ENCODE measurements around the gene SCOC.

DNA sequence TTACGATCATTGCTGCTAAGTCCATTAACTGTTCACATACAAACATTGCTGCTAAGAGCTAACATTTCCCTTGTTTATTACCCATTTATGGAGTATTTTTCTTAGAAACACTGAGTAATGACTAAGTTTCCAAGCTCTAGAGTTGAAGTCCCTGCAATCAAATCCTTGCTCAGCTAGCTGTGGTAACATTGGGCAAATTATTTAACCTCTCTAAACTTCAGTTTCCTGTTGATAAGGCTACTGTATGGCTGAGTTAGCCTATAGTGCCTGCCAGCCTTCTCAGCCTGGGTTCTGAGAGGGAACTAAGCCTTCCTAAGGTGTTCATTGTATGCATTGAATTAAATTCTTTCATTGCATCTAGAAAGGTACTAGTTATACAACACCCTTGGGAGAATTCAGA lies 15.2 kb upstream of the SCOC start:
- TF ChIP-seq, protein P1, sequence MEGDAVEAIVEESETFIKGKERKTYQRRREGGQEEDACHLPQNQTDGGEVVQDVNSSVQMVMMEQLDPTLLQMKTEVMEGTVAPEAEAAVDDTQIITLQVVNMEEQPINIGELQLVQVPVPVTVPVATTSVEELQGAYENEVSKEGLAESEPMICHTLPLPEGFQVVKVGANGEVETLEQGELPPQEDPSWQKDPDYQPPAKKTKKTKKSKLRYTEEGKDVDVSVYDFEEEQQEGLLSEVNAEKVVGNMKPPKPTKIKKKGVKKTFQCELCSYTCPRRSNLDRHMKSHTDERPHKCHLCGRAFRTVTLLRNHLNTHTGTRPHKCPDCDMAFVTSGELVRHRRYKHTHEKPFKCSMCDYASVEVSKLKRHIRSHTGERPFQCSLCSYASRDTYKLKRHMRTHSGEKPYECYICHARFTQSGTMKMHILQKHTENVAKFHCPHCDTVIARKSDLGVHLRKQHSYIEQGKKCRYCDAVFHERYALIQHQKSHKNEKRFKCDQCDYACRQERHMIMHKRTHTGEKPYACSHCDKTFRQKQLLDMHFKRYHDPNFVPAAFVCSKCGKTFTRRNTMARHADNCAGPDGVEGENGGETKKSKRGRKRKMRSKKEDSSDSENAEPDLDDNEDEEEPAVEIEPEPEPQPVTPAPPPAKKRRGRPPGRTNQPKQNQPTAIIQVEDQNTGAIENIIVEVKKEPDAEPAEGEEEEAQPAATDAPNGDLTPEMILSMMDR (IDR thresholded peaks at IDR 0.05): no peak
- no peak for TF ChIP-seq POLR2AphosphoS5 (IDR thresholded peaks at IDR 0.05)
- no peak for TF ChIP-seq POLR2A (IDR thresholded peaks at IDR 0.05; ENCODE audit: low read depth)
